Endothelial cell of umbilical vein (primary cell): ENCODE data around the gene GPR22. TPM values are rescaled to one million over a fixed set of nuclear protein-coding genes. Genes with fewer than 3 reads are reported as not detected.

ENCODE experiments used
- BruUV-seq: library from RNA; stranded (reverse); fragments of 400-500 nt; replicated peaks from 2 replicates; lab custom pipeline; 2021; lab: Mats Ljungman, UMichigan
- CTCF ChIA-PET: fragments of 300-600, 350-600 bp; sonication (Branson Sonifier 250); formaldehyde crosslinking; loops from one replicate; lab custom pipeline; 2021; ENCODE audit warnings: antibody characterized with exemption, inconsistent platforms; lab: Charles Lee
- POLR2A ChIA-PET: fragments of 300-600, 350-600 bp; sonication (Branson Sonifier 250); formaldehyde crosslinking; loops from one replicate; lab custom pipeline; 2021; ENCODE audit warnings: antibody characterized with exemption, inconsistent platforms; lab: Charles Lee
- DNase-seq: peaks from one replicate; pipeline ENCODE4 v3.0.0-alpha.2; 2011; ENCODE audit warnings: low read depth, low spot score
- FAIRE-seq: peaks from 2 replicates; lab custom pipeline; 2011; peaks lifted over from hg19 to GRCh38; lab: Jason Lieb, UNC
- H2AFZ ChIP-seq: 2 replicates; pipeline ENCODE4 v1.6.0; 2012; ENCODE audit warnings: low read depth, low read length, control low read depth, inconsistent platforms
- H3K27ac ChIP-seq: 2 replicates; pipeline ENCODE4 v1.5.1; 2011; ENCODE audit warnings: low read depth, mild to moderate bottlenecking, control low read depth, low read length, moderate library complexity; ENCODE audit not compliant: insufficient read depth
- H3K27me3 ChIP-seq, 2 experiments: 2 replicates each; pipeline versions ENCODE4 v1.6.0 to v1.6.1; 2011; ENCODE audit warnings: low read length in 2 of 2, mixed read lengths in 1 of 2; ENCODE audit not compliant: control insufficient read depth in 2 of 2, insufficient read depth in 2 of 2
- H3K36me3 ChIP-seq, 2 experiments: 2 replicates in 1 of 2; 3 replicates in 1 of 2; pipeline ENCODE4 v1.5.1; 2011; ENCODE audit warnings: low read length in 2 of 2, mild to moderate bottlenecking in 1 of 2, moderate library complexity in 1 of 2; ENCODE audit not compliant: control insufficient read depth in 2 of 2, insufficient read depth in 2 of 2; ENCODE audit errors: extremely low read depth in 1 of 2
- H3K4me1 ChIP-seq: 3 replicates; pipeline ENCODE4 v1.5.1; 2011; ENCODE audit warnings: mild to moderate bottlenecking, low read length; ENCODE audit not compliant: control insufficient read depth, insufficient read depth; ENCODE audit errors: extremely low read depth
- H3K4me2 ChIP-seq: 2 replicates; pipeline ENCODE4 v1.6.1; 2011; ENCODE audit warnings: low read length, control low read depth, mixed read lengths; ENCODE audit not compliant: insufficient read depth
- H3K4me3 ChIP-seq, 3 experiments: fragments of 200-600 bp in 1 of 3; sonication (generic), shearing (Covaris generic) in 1 of 3; replicated peaks in 1 of 3; 2 replicates each; pipeline ENCODE4 v1.5.1; 2011 to 2016; ENCODE audit warnings: control low read depth in 3 of 3, low read length in 3 of 3, mild to moderate bottlenecking in 2 of 3, inconsistent platforms in 1 of 3, low read depth in 1 of 3, moderate library complexity in 1 of 3; ENCODE audit not compliant: insufficient read depth in 1 of 3
- H3K79me2 ChIP-seq: 2 replicates; pipeline ENCODE4 v1.6.0; 2012; ENCODE audit warnings: low read length, inconsistent platforms; ENCODE audit not compliant: control insufficient read depth, insufficient read depth
- H3K9ac ChIP-seq: replicated peaks from 2 replicates; pipeline ENCODE3; 2011; ENCODE audit warnings: low read length, control low read depth; ENCODE audit not compliant: insufficient read depth; ENCODE audit errors: extremely low read depth
- H3K9me1 ChIP-seq: replicated peaks from 3 replicates; pipeline ENCODE4 v1.6.0; 2011; ENCODE audit warnings: mild to moderate bottlenecking, low read length; ENCODE audit not compliant: control insufficient read depth, insufficient read depth; ENCODE audit errors: extremely low read depth
- H3K9me3 ChIP-seq: replicated peaks from 2 replicates; pipeline ENCODE4 v1.5.1; 2012; ENCODE audit warnings: low read length, inconsistent platforms; ENCODE audit not compliant: control insufficient read depth, insufficient read depth
- H4K20me1 ChIP-seq: replicated peaks from 2 replicates; pipeline ENCODE3; 2011; ENCODE audit warnings: mild to moderate bottlenecking, low read length; ENCODE audit not compliant: control insufficient read depth, insufficient read depth; ENCODE audit errors: extremely low read depth
- CTCF ChIP-seq, 2 donors: IDR thresholded peaks; 1 replicate in 1 of 2; 2 replicates in 1 of 2; pipeline ENCODE4 v1.5.1; 2011; ENCODE audit warnings: low read length in 2 of 2, mild to moderate bottlenecking in 2 of 2, moderate library complexity in 2 of 2, control low read depth in 1 of 2, inconsistent platforms in 1 of 2, low read depth in 1 of 2; ENCODE audit not compliant: insufficient read depth in 1 of 2; ENCODE audit errors: extremely low read depth in 1 of 2
- EZH2 ChIP-seq: IDR thresholded peaks from 2 replicates; pipeline ENCODE4 v1.6.1; 2012; ENCODE audit warnings: borderline replicate concordance, low read depth, mild to moderate bottlenecking, moderate library complexity, low read length, inconsistent platforms; ENCODE audit not compliant: severe bottlenecking
- FOS ChIP-seq: IDR thresholded peaks from 2 replicates; pipeline ENCODE4 v1.6.1; 2011; ENCODE audit warnings: mild to moderate bottlenecking, low read length, moderate library complexity, borderline replicate concordance; ENCODE audit not compliant: insufficient read depth
- GATA2 ChIP-seq: IDR thresholded peaks from 2 replicates; pipeline ENCODE4 v1.7.0; 2011; ENCODE audit warnings: low read depth, mild to moderate bottlenecking, moderate library complexity, mixed read lengths, low read length; ENCODE audit not compliant: insufficient read length, insufficient read depth
- JUN ChIP-seq: IDR thresholded peaks from 2 replicates; pipeline ENCODE4 v1.6.1; 2011; ENCODE audit warnings: borderline replicate concordance, low read depth; ENCODE audit not compliant: insufficient read length, insufficient read depth
- MAX ChIP-seq: IDR thresholded peaks from 2 replicates; pipeline ENCODE4 v1.6.1; 2011; ENCODE audit not compliant: insufficient read depth, insufficient read length
- MYC ChIP-seq: IDR thresholded peaks from one replicate; pipeline ENCODE4 v1.6.1; 2011; ENCODE audit warnings: mild to moderate bottlenecking, low read depth, low read length
- POLR2A ChIP-seq: IDR thresholded peaks from 2 replicates; pipeline ENCODE4 v1.6.1; 2012; ENCODE audit warnings: low read depth, mild to moderate bottlenecking, control low read depth, low read length
- POLR2AphosphoS5 ChIP-seq: IDR thresholded peaks from 2 replicates; pipeline ENCODE4 v1.6.1; 2012; ENCODE audit warnings: low read depth, mild to moderate bottlenecking, control low read depth, low read length, moderate library complexity; ENCODE audit not compliant: insufficient read depth
- dilution Hi-C: fragments of 300-500 bp; cut with MboI; formaldehyde crosslinking; loops from one replicate; pipeline ENCODE4 v1.15.0; 2019; ENCODE audit warnings: low sequenced_read_pairs; ENCODE audit not compliant: extremely low pct_ligation_motif_present
- intact Hi-C: fragments of 100-400 bp; cut with micrococcal nuclease; formaldehyde crosslinking; loops from one replicate; pipeline ENCODE4 v1.10.0; 2022
- polyA plus RNA-seq, 4 experiments: library from polyadenylated mRNA; depleted of rRNA in 3 of 4; stranded (reverse) in 3 of 4; unstranded in 1 of 4; fragments of >200 nt; gene quantifications; 2 replicates each; pipeline versions ENCODE4 v1.2.1 to v1.2.3, GENCODE V29; 2011 to 2012; ENCODE audit warnings: missing spikeins in 1 of 4
- total RNA-seq: library from RNA; stranded (reverse); gene quantifications from 2 replicates; pipeline ENCODE4 v1.2.3, GENCODE V29; 2021

Gene GPR22
- total and polyA plus RNA-seq, 2 donors (not counting 3 experiments of a cell fraction or from before 2014, with no cell fraction given): not detected

- H3K9me3 ChIP-seq: no peaks in the 10 kb centered on the region
- BruUV-seq: no TSS peak
- H3K36me3 ChIP-seq: no peaks in the 10 kb centered on the region
- no peaks in the 10 kb centered on the region for H3K9me1 ChIP-seq
- no peaks in the 10 kb centered on the region for H3K4me1 ChIP-seq
- no peaks in the 10 kb centered on the region for H3K79me2 ChIP-seq
- intact Hi-C loops: no loop called here
- DNase-seq: no peak
- H3K27me3 ChIP-seq: no peaks in the 10 kb centered on the region
- no peak overlapping the region for H2AFZ ChIP-seq
- H3K4me2 ChIP-seq: no peak overlapping the region
- no peak for TF ChIP-seq POLR2A
- TF ChIP-seq EZH2: no peak
- TF ChIP-seq MYC: no peak
- TF ChIP-seq FOS: no peak
- no peak for TF ChIP-seq GATA2
- no peak for TF ChIP-seq CTCF (IDR thresholded peaks at IDR 0.05; ENCODE audit: extremely low read depth in 1 of 2, insufficient read depth in 1 of 2, low read depth in 1 of 2, low read length in 2 of 2)
- TF ChIP-seq MAX: no peak
- no peak for TF ChIP-seq POLR2AphosphoS5
- TF ChIP-seq JUN: no peak
- CTCF ChIA-PET: no interaction called here
- H3K9ac ChIP-seq: no peak overlapping the region
- POLR2A ChIA-PET: no interaction called here
- no peak overlapping the region for H3K27ac ChIP-seq
- dilution Hi-C loops: no loop called here
- H3K4me3 ChIP-seq: no peak overlapping the region
- no peaks in the 10 kb centered on the region for H4K20me1 ChIP-seq
- no peak for FAIRE-seq
Observed at GRCh38 chr7:107446531-107446930, 23.3 kb upstream of the GPR22 start.
